GM18499 (cell line): Measurements from ENCODE around the gene BIN1.

Experiments
- ATAC-seq: cut with Tn5 transposase; IDR thresholded peaks from one replicate; pipeline ENCODE4 v1.9.1; 2021; ENCODE audit warnings: moderate number of reproducible peaks; ENCODE audit not compliant: insufficient read depth, unreplicated experiment

Gene BIN1

GRCh38 chr2:127080226-127080937, 26.6 kb downstream of the BIN1 start:
- ATAC-seq: no peak

DNA sequence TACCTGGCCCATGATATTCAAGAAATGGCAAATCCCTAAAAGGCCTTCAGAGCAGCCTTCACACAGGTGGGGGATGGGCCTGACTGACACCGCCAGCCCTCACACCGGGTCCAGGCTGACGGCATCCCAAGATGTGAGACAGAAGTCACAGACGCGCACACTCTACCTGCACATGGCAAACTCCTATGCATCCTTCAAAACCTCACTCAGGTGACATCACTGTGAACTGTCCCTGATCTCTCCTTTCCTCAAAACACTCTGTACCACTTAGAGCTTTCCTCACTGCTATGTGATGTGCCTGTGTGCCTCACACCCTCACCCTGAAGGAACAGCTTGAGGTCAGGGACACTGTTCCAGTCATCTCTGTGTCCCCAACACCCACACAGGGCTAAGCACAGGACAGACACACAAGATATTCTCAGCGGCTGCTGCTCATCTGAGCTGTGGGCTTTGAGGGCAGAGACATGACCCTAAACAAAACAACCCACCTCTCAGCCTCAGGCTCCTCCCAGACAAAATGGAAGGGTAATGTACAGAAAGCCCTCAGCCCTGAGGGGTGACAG, 27.5 kb downstream of the BIN1 start:
- ATAC-seq: no peak

DNA sequence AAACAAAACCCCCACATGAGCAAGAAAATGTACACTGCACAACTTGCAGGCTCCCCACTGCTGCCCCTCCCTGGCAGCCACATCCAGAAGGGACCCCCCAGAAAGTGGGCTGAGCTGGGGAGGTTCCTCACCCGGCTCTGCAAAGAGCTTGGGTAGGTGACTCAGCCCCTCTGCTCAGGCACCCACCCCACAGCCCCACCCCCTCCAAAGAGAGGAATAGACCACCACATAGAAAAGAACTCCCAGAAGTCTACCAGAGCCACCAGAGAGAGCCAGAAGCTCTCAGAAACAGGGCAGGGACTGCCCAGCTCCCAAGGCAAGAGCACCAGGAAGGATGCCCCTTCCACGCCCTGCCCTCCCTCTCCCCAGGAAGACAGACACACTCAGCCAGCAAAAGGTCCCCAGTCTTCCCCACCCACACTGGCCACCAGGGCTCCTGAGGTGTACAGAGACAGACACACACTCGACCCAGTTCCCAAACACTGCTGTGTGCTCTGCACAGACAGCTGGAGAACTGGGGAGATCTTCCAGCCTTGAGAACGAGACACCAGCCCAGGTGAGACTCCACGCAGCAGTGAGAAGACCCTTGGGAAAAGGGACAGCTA, 28.2 kb downstream of the BIN1 start:
- no peak for ATAC-seq

DNA sequence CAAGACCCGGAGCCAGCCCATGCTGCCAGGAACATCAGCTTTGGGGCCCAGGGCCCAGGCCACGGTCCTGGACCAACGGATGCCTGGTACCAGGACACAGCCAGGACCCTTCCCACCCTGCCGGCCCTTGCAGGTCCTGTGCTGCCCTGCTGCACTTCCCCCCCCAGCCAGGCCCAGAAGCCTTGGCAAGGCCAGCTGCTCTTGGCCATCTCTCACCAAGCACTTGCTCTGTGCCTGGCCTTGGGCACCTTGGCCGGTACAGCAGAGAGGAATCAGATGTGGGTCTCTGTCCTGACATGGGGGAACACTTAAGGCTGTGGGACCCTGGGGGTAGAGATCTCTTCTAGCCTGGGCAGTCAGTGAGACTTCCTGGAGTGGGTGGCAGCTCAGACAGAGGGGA, 28.9 kb downstream of the BIN1 start:
- no peak for ATAC-seq

DNA sequence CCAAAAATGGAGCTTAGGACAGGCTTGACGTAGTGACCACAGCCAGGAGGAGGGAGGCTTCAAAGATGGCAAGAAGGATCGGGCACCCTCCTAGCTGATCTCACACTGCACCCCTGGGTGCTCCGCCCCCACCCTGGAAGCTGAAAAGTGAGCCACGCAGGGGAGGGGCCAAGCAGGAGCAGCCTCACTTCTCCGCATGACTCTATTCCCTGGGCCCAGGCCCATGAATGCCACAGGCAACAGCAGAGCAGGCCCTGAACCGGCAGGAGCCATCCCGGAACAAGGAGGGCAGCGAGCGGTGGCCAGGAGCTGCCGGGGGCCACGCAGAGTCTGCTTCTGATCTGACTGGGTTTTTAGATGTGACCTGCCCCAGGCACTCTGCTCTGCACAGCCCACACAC, 30.0 kb downstream of the BIN1 start:
- no peak for ATAC-seq

DNA sequence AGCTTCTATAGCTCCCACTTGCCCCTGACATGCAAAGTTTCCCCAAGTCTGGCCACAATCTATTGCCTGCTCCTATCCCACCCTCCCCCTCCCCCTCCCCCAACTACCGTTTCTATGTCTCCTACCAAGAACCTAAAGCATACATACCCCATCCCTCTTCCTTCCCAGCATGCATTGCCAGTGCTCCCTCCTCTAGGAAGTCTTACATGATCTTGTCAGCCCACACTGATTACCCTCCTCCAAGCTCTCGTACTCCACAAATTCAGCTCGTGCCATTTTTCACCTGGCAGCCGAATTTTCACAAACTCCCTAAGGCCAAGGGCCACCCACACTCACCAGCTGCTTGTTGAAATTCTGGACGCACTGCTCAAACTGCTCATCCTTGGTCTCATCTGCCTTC, 30.7 kb downstream of the BIN1 start:
- no peak for ATAC-seq

DNA sequence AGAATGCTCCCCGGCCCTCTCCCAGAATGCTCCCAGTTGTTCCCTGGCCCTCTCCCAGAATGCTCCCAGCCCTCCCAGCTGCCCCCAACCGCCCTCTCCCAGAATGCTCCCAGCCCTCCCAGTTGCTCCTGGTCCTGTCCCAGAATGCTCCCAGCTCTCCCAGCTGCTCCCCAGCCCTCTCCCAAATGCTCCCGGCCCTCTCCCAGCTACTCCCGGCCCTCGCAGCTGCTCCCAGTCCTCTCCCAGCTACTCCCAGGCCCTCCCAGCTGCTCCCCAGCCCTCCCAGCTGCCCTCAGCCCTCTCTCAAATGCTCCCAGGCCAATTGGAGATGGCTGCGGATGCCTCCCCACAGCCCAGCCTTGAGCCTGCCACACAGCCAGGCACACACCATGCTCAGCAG, 31.1 kb downstream of the BIN1 start:
- ATAC-seq: no peak

- ATAC-seq: no peak
These were observed 32.0 kb downstream of the BIN1 start for GRCh38 chr2:127074936-127075335.

GRCh38 chr2:127074358-127074757, 32.6 kb downstream of the BIN1 start:
- no peak for ATAC-seq

- no peak for ATAC-seq
These were observed 34.0 kb downstream of the BIN1 start for GRCh38 chr2:127072970-127073369.

- ATAC-seq: no peak
These were observed 34.6 kb downstream of the BIN1 start for GRCh38 chr2:127072396-127072795.

DNA sequence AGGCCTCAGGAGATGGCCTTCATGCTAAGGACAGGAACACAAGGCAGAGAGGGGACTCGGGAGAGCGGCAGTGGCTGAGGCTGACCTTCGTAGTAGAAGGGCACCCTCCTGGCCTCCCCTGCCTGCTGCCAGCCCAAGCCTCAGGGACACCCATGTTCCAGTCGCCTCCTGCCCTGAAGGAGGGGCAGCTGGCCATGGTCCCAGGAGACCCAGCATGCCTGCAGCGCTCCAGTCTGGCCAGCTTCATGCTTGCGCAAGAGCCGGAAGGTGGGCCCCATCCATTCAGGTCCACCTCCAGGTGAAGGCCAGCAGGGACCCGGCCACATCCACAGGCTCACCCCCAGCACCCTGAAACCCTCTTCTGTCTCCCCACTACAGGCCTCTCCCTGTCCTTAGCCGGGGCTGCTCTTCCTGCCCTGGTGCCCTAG, 35.0 kb downstream of the BIN1 start:
- no peak for ATAC-seq

- ATAC-seq: no peak
These were observed 36.7 kb downstream of the BIN1 start for GRCh38 chr2:127070221-127070620.

GRCh38 chr2:127069536-127069935, 37.4 kb downstream of the BIN1 start:
- no peak for ATAC-seq

DNA sequence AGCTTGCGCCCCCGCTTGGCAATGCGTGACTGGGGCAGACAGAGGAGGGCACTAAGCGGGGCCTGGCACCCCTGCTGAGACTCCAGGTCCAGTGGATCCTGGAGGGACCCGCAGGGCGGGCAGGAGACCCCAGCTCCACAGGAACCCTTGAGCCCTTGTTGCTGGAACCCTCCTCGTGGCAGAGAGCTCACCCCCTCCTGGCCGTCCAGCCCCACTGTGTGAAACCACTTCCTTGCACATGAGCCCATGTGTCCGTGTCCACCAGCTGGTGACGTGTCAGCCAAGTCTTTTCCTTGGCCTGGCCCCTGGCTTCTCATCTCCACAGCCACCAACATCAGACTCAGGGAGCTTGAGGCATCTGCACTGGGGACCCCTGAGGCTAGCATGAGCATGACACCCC, 38.0 kb downstream of the BIN1 start:
- no peak for ATAC-seq

DNA sequence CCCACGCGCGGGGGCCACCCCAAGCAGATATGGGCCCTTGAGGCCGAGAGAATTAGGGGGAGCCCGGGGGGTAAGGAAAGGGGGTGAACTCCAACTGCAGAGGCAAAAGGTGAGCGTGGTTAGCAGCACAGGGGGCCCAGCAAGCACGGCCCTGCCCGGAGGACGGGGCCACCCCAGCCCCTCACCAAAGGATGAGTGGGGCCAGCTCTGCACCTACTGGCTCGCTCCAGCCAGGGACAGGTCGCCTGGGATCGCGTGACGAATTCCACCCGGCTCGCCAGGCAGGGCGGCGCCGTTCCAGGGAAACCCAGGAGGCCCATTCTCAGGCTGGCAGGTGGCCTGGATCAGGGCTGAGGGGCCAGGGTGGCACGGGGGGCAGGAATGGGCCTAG, 38.6 kb downstream of the BIN1 start:
- no peak for ATAC-seq

DNA sequence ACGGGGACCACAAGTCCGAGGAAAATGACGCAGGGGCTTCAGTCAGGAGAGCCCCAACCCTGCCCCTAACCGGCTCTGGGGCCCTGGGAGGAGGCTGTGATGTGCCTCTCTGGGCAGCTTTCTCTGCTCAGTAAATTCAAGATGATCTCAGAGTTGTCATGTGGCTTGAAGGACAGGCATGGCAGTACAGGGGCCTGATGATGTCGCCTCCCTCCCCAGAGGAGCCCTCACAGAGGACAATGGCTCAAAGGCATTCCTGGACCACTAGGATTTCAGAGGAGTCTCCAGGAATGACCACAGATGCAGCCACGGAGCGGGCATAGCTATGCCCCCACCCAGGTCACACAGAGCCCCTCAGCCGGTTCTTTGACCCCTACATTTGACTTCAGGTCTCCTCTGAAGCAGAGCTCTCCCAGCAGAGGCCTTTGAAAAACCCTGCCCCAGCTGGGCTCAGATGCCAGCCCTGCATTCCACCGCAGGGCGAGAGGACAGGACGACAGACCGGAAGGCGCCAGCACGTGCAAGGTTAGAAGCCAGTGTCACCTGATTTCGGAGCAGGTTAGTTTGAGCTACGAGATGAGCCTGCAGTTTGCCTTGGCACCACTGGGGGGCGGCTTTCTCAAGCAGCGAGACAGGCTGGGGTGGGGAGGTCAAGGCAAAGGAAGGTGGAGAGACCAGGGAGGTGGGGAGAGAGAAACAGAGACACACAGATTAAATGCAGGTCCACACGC, 39.2 kb downstream of the BIN1 start:
- ATAC-seq: no peak

- ATAC-seq: no peak
These were observed 40.0 kb downstream of the BIN1 start for GRCh38 chr2:127066942-127067341.

GRCh38 chr2:127065940-127066318, 41.0 kb downstream of the BIN1 start:
- no peak for ATAC-seq

DNA sequence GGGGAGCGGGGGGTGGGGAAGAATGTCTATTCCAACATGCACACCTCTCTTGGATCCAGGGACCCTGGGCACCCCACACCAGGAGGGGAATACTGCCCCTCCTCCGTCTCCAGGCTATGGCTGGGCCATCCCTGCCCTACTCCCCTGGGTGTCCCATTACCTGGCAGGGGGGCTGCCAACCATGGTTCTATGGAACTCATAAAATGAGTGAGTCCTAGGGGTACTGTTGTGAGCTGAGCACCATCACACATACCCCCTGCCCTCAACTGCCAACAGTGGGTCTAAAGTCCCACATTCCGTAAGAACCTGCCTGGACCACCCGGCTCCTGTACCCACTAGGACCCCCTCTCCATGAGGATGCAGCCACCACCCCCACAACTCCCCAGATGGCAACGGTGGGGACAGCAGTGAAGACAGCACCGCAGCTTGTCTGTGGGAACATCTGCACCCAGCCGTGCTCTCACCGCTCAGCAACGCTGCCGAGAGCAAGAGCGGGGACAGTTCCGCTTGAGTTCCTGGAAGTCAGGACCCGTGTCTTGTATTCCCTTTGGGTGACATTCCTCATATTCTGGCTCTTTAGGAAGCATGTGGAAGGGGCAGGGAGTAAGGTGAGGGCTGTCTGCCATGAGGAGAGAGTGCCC, 41.5 kb downstream of the BIN1 start:
- no peak for ATAC-seq
